Fibroblast of upper back skin (primary cell): ENCODE data around the gene NDUFB11.

ENCODE experiments used
- DNase-seq: peaks from one replicate; pipeline ENCODE4 v3.0.0-alpha.2; 2013

The NDUFB11 gene

GRCh38 chrX:47174376-47174775 is 29.9 kb upstream of the NDUFB11 start:
- DNase-seq = no peak

DNA sequence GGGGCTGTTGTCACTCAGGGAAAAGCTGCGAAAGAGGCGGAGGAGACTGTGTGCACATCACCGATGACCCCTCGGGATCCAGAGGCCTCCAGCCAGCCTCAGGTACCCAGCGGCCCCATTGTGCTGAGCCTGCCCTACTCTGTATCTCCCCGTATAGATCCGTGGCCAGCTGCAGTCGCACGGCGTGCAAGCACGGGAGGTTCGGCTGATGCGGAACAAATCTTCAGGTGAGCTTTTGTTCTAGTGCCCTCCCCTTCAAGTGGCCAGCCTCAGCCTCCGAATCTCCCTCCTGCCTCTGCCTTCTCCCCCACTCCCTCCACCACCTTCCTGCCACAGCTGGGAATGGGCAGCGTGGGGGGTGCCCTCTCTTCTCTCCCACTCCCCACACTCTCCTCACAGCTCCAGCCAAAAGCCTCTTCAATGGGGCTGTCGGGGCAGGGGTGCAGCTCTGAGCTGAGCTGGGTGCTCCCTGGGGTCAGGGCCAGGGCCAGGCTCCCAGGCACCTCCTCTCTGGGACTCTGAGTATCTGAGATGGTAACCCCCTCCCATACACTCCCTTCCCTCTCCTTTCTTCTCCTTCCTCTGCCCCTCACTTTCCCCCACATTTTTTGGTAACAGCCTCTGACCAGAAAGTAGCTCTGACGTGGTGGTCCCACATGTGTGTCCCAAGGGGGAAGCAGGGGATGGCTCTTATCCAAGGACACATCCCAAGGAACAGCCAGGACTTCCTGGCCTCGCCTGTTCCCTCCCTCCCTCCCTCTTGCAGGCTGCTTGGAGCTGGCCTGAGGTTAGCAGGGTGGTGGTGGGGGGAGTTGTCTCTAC is 28.7 kb upstream of the NDUFB11 start:
- DNase-seq = no peak

GRCh38 chrX:47172549-47172948 is 28.0 kb upstream of the NDUFB11 start:
- no peak for DNase-seq

GRCh38 chrX:47171996-47172395 is 27.5 kb upstream of the NDUFB11 start:
- DNase-seq = no peak

- no peak for DNase-seq
Measured at GRCh38 chrX:47170861-47171692, 26.6 kb upstream of the NDUFB11 start.

DNA sequence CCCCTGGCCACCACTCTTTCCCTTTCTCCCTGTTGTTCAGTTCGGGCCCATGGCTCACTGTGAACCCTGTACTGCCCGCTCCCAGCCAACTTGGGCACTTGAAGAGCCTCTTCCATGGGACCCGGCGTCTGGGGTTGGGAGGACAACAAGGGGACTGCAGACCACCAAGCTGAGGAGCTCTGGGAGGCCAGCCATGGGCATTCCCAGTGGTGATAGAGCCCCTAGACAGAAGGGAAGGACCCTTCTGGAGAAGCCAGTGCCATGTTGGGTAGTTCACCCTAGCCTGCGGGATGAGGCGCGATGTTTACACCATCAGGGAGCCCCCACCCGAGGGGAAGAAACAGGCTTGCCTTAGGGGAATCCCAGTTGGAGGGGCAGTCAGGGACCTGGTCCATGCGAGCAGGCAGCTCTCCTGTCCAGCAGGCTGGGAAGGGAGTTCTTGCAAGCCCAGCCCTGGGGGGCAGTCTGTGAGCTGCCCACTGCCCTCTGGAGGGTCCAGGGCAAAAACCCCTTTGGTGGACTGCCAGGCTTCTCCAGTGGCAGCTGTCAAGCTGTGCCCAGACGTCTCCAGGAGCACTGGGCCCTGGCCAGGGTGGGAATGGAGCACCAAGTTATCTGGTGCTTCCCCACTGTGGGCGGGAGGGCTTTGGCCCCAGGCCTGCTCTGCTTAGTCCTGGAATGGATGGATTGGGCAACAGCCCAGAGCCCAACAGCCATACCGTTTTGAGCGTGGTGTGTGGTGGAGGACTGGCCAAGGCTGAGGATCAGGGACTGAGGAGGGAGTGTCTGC is 25.4 kb upstream of the NDUFB11 start:
- no peak for DNase-seq

- no peak for DNase-seq
Measured at GRCh38 chrX:47169273-47169672, 24.8 kb upstream of the NDUFB11 start.

DNA sequence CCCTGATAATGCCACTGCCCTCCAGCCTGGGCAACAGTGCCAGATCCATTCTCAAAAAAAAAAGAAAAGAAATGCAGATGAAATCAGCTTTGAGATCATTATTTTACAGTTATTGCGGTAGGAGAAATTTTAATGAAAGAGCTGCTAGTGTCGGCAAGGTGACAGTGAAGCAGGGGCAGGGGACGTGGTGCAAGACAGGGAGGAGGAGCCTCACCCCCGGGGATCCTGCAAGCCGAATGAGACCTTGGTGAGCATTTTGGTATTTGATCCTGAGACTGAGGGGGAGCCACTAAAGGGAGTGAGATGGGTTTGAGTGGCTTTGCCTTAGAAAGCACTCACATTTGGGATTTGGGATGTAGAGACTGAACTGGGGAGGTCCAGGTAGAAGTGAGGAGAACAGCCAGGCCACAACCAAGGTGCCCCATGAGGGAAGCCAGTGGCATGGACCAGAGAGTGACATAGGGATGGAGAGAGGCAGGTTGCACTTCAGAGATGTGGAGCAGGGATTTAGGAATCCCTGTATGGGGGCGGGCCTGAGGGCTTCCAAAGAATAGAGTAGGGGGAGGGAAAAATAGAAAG is 24.1 kb upstream of the NDUFB11 start:
- no peak for DNase-seq

DNA sequence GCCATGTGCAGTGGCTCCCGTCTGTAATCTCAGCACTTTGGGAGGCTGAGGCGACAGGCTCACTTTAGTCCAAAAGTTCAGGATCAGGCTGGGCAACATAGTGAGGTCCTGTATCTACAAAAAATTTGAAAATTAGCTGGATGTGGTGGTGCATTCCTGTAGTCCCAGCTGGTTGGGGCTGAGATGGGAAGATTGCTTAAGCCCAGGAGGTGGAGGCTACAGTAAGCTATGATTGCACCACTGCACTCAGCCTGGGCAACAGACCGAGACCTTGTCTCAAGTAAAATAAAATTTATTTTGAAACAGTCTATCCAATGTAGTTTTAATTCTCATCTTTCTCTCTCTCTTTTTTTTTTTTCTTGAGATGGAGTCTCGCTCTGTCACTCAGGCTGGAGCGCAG is 21.6 kb upstream of the NDUFB11 start:
- no peak for DNase-seq

GRCh38 chrX:47164420-47164819 is 19.9 kb upstream of the NDUFB11 start:
- no peak for DNase-seq

- DNase-seq = no peak
Measured at GRCh38 chrX:47162927-47163583, 18.6 kb upstream of the NDUFB11 start.

- no peak for DNase-seq
Measured at GRCh38 chrX:47160781-47161180, 16.3 kb upstream of the NDUFB11 start.

GRCh38 chrX:47158781-47159180 is 14.3 kb upstream of the NDUFB11 start:
- no peak for DNase-seq

- DNase-seq = no peak
Measured at GRCh38 chrX:47158131-47158530, 13.6 kb upstream of the NDUFB11 start.

GRCh38 chrX:47156611-47157520 is 12.4 kb upstream of the NDUFB11 start:
- DNase-seq = peak; percentile 3

DNA sequence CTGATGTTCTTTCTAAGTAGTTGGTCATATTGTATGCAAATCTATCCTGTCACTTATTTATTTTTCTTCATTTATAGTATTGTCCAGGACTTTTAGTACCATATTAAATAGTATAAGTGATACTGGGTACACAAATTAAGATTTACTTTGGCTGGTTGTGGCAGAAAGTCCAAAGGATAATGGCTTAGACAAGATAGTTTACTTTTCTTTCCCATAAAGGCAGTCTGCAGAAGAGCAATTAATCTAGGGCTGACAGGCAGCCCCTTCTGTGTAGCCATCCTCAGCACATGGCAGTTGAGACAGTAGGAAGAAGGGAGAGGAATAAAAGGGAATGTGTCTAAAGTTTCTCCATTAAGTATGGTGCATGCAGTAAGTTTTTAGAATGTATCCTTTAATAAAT is 6.9 kb upstream of the NDUFB11 start:
- no peak for DNase-seq

DNA sequence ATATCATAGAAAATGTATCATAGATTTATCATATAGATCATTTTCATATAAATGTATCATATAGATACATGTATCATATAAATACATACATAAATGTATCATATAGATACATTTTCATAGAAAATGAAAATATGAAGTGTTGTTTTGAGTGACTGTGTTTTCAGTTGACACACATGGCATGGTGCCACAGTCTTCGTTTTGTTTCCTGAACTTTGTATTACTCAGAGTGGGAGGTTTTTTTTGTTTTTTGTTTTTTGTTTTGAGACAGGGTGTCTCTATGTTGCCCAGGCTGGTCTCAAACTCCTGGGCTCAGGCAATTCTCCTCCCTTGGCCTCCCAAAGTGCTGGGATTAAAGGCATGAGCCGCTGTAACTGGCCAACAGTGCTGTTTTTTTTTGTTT is 4.4 kb upstream of the NDUFB11 start:
- no peak for DNase-seq

DNA sequence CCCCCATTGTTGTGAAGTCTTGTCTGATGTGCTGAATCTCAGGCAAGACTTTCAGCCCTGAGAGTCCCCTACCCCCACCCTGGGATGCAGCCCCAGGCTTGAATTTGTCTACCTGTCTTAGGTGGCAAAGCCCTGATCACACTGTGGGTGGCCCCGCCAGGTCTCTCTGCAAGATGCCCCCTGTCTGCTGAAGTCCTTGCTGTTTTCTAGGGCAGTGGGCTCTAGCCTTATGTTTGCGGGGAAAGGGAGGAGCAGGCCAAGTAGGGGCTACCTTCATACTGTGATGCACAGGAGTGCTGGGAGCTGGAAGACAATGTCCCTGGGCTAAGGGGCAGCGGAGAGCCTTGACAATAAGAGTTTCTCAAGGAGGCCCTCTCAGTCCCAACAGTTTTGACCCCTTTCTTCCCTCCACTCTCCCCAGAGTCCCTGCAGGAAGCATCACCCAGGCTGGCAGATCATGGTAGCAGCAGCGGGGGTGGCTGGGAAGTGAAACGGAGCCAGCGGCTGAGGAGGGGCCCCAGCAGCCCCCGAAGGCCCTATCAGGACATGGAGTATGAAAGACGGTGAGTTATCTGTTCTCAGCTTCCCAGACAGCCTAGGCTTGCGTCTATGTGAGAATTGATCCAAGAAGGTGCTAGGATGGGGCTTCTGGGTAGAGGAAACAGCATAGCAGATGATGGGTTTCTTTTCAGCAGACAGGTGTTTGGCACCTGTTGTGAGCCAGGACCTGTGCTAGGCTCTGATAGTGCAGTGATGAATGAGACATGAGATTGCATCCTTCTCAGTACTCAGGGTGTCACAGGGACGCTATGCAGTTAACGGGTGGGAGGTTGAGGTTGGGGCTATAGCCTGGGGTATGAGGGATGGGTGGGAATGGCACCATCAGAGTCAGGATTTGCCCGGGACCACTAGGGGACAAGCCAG is 2.7 kb upstream of the NDUFB11 start:
- no peak for DNase-seq

- DNase-seq = no peak
Measured at GRCh38 chrX:47146121-47146935, 1.8 kb upstream of the NDUFB11 start.
